Liver (tissue), 9 donors: ENCODE results near the gene ADCY3. TPM values are rescaled to one million over a fixed set of nuclear protein-coding genes. Genes with fewer than 3 reads are reported as not detected.

Experiments used
- DNase-seq: peaks from one replicate; pipeline ENCODE4 v3.0.0-alpha.2; 2017; ENCODE audit warnings: low spot score
- H3K27ac ChIP-seq, 2 donors: one replicate each; pipeline ENCODE4 v1.7.0; 2013; ENCODE audit warnings: inconsistent platforms in 2 of 2, low read length in 2 of 2, control low read depth in 1 of 2, low read depth in 1 of 2, mild to moderate bottlenecking in 1 of 2
- H3K27me3 ChIP-seq, 4 donors: one replicate each; pipeline versions ENCODE4 v1.6.1 to v1.7.0; 2013; ENCODE audit warnings: low read length in 3 of 4, inconsistent platforms in 1 of 4, mild to moderate bottlenecking in 1 of 4, moderate library complexity in 1 of 4; ENCODE audit not compliant: control insufficient read depth in 4 of 4, insufficient read depth in 4 of 4
- H3K36me3 ChIP-seq, 4 donors: one replicate each; pipeline versions ENCODE4 v1.6.1 to v1.7.0; 2013; ENCODE audit warnings: low read length in 3 of 4, mild to moderate bottlenecking in 3 of 4, low read depth in 1 of 4, moderate library complexity in 1 of 4; ENCODE audit not compliant: control insufficient read depth in 4 of 4, insufficient read depth in 3 of 4
- H3K4me1 ChIP-seq, 4 donors: one replicate each; pipeline versions ENCODE4 v1.6.1 to v1.7.0; 2013; ENCODE audit warnings: low read length in 3 of 4, mild to moderate bottlenecking in 3 of 4, moderate library complexity in 1 of 4; ENCODE audit not compliant: control insufficient read depth in 4 of 4, insufficient read depth in 4 of 4
- H3K4me3 ChIP-seq, 3 donors: one replicate each; pipeline versions ENCODE4 v1.6.1 to v1.7.0; 2013; ENCODE audit warnings: low read length in 3 of 3, control low read depth in 1 of 3, low read depth in 1 of 3, mild to moderate bottlenecking in 1 of 3
- H3K9ac ChIP-seq, 2 donors: one replicate each; pipeline ENCODE4 v1.7.0; 2013; ENCODE audit warnings: low read length in 2 of 2, mild to moderate bottlenecking in 2 of 2, moderate library complexity in 2 of 2, control low read depth in 1 of 2, low read depth in 1 of 2
- H3K9me3 ChIP-seq, 4 donors: one replicate each; pipeline versions ENCODE4 v1.6.1 to v1.7.0; 2013; ENCODE audit warnings: low read length in 3 of 4; ENCODE audit not compliant: control insufficient read depth in 4 of 4
- CTCF ChIP-seq: fragments of 150-350 bp; IDR thresholded peaks from 2 replicates; pipeline ENCODE4 v1.5.1; 2017; ENCODE audit warnings: improper control_type of control experiment, low read depth, low read length; ENCODE audit not compliant: missing input control
- EGR1 ChIP-seq, 2 donors: IDR thresholded peaks; 2 replicates each; pipeline ENCODE4 v1.6.1; 2016 to 2018; ENCODE audit warnings: antibody characterized with exemption in 2 of 2, low read depth in 2 of 2
- FOXA1 ChIP-seq: IDR thresholded peaks from 2 replicates; pipeline ENCODE4 v1.6.1; 2016; ENCODE audit warnings: antibody characterized with exemption
- FOXA2 ChIP-seq: IDR thresholded peaks from 2 replicates; pipeline ENCODE4 v1.6.1; 2016; ENCODE audit warnings: antibody characterized with exemption
- HNF4A ChIP-seq, 2 donors: conservative IDR thresholded peaks; 2 replicates each; pipeline ENCODE4 v1.6.1; 2016; ENCODE audit warnings: antibody characterized with exemption in 2 of 2, mild to moderate bottlenecking in 2 of 2
- HNF4G ChIP-seq: IDR thresholded peaks from 2 replicates; pipeline ENCODE4 v1.6.1; 2016; ENCODE audit warnings: antibody characterized with exemption
- MAX ChIP-seq: IDR thresholded peaks from 2 replicates; pipeline ENCODE4 v1.6.1; 2016; ENCODE audit warnings: antibody characterized with exemption
- NR2F2 ChIP-seq: IDR thresholded peaks from 2 replicates; pipeline ENCODE4 v1.6.1; 2016; ENCODE audit warnings: antibody characterized with exemption
- RAD21 ChIP-seq, 2 donors: IDR thresholded peaks; 2 replicates each; pipeline ENCODE4 v1.6.1; 2016; ENCODE audit warnings: antibody characterized with exemption in 2 of 2, mild to moderate bottlenecking in 2 of 2
- REST ChIP-seq: IDR thresholded peaks from 2 replicates; pipeline ENCODE4 v1.6.1; 2016; ENCODE audit warnings: antibody characterized with exemption, mild to moderate bottlenecking
- SP1 ChIP-seq: IDR thresholded peaks from 2 replicates; pipeline ENCODE4 v1.6.1; 2018; ENCODE audit warnings: antibody characterized with exemption, mild to moderate bottlenecking
- TAF1 ChIP-seq: conservative IDR thresholded peaks from 2 replicates; pipeline ENCODE4 v1.6.1; 2016; ENCODE audit warnings: antibody characterized with exemption, mild to moderate bottlenecking
- ZBTB33 ChIP-seq: IDR thresholded peaks from 2 replicates; pipeline ENCODE4 v1.6.1; 2016; ENCODE audit warnings: antibody characterized with exemption
- WGBS: extraction: QIAGEN DNeasy Blood & Tissue Kit; methylation state at CpG from one replicate; pipeline ENCODE4 v1.1.7; 2013; 5-methylcytosine and 5-hydroxymethylcytosine counted together
- polyA plus RNA-seq, 2 donors: library from polyadenylated mRNA; stranded (reverse) in 1 of 2; unstranded in 1 of 2; fragments of 200-250 nt in 1 of 2; fragments of >200 nt in 1 of 2; fragmentation: Nextera tagmentation in 1 of 2; extraction: Ambion mirVana in 1 of 2; gene quantifications; one replicate each; pipeline versions ENCODE4 v1.2.1 to v1.2.3, GENCODE V29; 2013 to 2015
- total RNA-seq, 2 donors: library from RNA; depleted of rRNA; stranded (reverse); fragments of >200 nt; gene quantifications; one replicate each; pipeline ENCODE4 v1.2.3, GENCODE V29; 2014
- donor health status: healthy.
- donor health status: healthy.
- donor health status: healthy.
- donor health status: healthy.
- donor health status: healthy.

ADCY3 gene
- total and polyA plus RNA-seq, 4 donors, result 0.99 to 8.4 (median 6.4) TPM

- Histone ChIP-seq H3K9ac (no peak overlapping the region), H3K4me1 (no peaks in the 10 kb centered on the region), H3K4me3 (no peak overlapping the region), H3K27ac (no peak overlapping the region), H3K27me3 (no peaks in the 10 kb centered on the region), H3K9me3 (no peaks in the 10 kb centered on the region), H3K36me3 (peaks cover 0 to 5% (median 2%) of the 10 kb centered on the region in 4 donors)
- 92% methylated on average over 6 of the region's 6 CpGs for WGBS
- no peak for TF ChIP-seq MAX
- no peak for TF ChIP-seq HNF4A (conservative IDR thresholded peaks at IDR 0.05)
- TF ChIP-seq FOXA2, result no peak
- TF ChIP-seq ZBTB33, result no peak
- no peak for TF ChIP-seq CTCF
- no peak for TF ChIP-seq TAF1
- no peak for TF ChIP-seq FOXA1
- TF ChIP-seq EGR1 (IDR thresholded peaks at IDR 0.05; ENCODE audit: low read depth in 2 of 2), result no peak
- TF ChIP-seq REST, result no peak
- TF ChIP-seq NR2F2, result no peak
- no peak for TF ChIP-seq RAD21 (IDR thresholded peaks at IDR 0.05)
- no peak for DNase-seq
Measured at GRCh38 chr2:24785671-24786321, 134.2 kb downstream of the ADCY3 start.

GRCh38 chr2:24783641-24784040 lies 136.4 kb downstream of the ADCY3 start:
- no peaks in the 10 kb centered on the region for H3K9me3 ChIP-seq
- TF ChIP-seq HNF4G (no peak), REST (no peak), ZBTB33 (no peak), SP1 (no peak), FOXA1 (no peak), RAD21 (IDR thresholded peaks at IDR 0.05) (no peak)
- DNase-seq, result no peak
- WGBS, result 98% methylated on average over 3 of the region's 3 CpGs
- H3K36me3 ChIP-seq, result no peaks in the 10 kb centered on the region
- no peak overlapping the region for H3K4me3 ChIP-seq
- no peak overlapping the region for H3K27ac ChIP-seq
- H3K9ac ChIP-seq, result no peak overlapping the region
- no peaks in the 10 kb centered on the region for H3K27me3 ChIP-seq
- no peaks in the 10 kb centered on the region for H3K4me1 ChIP-seq
